Cardiac muscle cell (in vitro differentiated cells and primary cell): ENCODE data around the gene PEX11B. TPM values are rescaled to one million over a fixed set of nuclear protein-coding genes. Genes with fewer than 3 reads are reported as not detected.

Experiments
- DNase-seq, 2 donors: peaks; one replicate each; pipeline versions ENCODE4 v3.0.0 to v3.0.0-alpha.2; 2010 to 2017; ENCODE audit warnings: low read depth in 1 of 2, low spot score in 1 of 2
- H3K27ac ChIP-seq: fragments of 200-600 bp; sonication (generic); 2 replicates; pipeline ENCODE4 v1.5.1; 2016
- H3K27me3 ChIP-seq: fragments of 200-600 bp; sonication (generic); 2 replicates; pipeline ENCODE4 v1.6.0; 2016; ENCODE audit warnings: control low read depth
- H3K36me3 ChIP-seq: fragments of 200-600 bp; sonication (generic); 2 replicates; pipeline ENCODE4 v1.5.1; 2016; ENCODE audit warnings: control low read depth
- H3K4me1 ChIP-seq: fragments of 200-600 bp; sonication (generic); 2 replicates; pipeline ENCODE4 v1.8.1; 2017; ENCODE audit warnings: low read depth, mild to moderate bottlenecking, mixed run types
- H3K4me3 ChIP-seq: fragments of 200-600 bp; sonication (generic); 2 replicates; pipeline ENCODE4 v1.5.1; 2016; ENCODE audit warnings: mild to moderate bottlenecking
- H3K9me3 ChIP-seq: fragments of 200-600 bp; sonication (generic); 2 replicates; pipeline ENCODE4 v1.5.1; 2017; ENCODE audit warnings: low read depth, mild to moderate bottlenecking, control low read depth
- polyA plus RNA-seq: library from polyadenylated mRNA; unstranded; fragments of >200 nt; fragmentation: Nextera tagmentation; extraction: Ambion mirVana; gene quantifications from 2 replicates; pipeline ENCODE4 v1.2.1, GENCODE V29; 2016
- total RNA-seq: library from RNA; depleted of rRNA; stranded (reverse); fragments of >200 nt; gene quantifications from 2 replicates; pipeline ENCODE4 v1.2.3, GENCODE V29; 2016
- TF ChIP-seq, protein P1 (sequence below): IDR thresholded peaks from 2 replicates; pipeline ENCODE4 v1.5.1; 2012; ENCODE audit warnings: low read depth, mild to moderate bottlenecking, low read length

Gene PEX11B
- total and polyA plus RNA-seq, 2 experiments from 2014 or later = 28.2 to 42.3 TPM

GRCh38 chr1:145897969-145898368 is 20.5 kb downstream of the PEX11B start:
- H3K27me3 ChIP-seq = no peaks in the 10 kb centered on the region
- TF ChIP-seq, protein P1, sequence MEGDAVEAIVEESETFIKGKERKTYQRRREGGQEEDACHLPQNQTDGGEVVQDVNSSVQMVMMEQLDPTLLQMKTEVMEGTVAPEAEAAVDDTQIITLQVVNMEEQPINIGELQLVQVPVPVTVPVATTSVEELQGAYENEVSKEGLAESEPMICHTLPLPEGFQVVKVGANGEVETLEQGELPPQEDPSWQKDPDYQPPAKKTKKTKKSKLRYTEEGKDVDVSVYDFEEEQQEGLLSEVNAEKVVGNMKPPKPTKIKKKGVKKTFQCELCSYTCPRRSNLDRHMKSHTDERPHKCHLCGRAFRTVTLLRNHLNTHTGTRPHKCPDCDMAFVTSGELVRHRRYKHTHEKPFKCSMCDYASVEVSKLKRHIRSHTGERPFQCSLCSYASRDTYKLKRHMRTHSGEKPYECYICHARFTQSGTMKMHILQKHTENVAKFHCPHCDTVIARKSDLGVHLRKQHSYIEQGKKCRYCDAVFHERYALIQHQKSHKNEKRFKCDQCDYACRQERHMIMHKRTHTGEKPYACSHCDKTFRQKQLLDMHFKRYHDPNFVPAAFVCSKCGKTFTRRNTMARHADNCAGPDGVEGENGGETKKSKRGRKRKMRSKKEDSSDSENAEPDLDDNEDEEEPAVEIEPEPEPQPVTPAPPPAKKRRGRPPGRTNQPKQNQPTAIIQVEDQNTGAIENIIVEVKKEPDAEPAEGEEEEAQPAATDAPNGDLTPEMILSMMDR = no peak

GRCh38 chr1:145895471-145895870 is 23.0 kb downstream of the PEX11B start:
- Histone ChIP-seq H3K27ac (no peak overlapping the region), H3K4me3 (no peak overlapping the region), H3K9me3 (no peaks in the 10 kb centered on the region), H3K4me1 (peaks cover 18% of the 10 kb centered on the region), H3K27me3 (no peaks in the 10 kb centered on the region), H3K36me3 (no peaks in the 10 kb centered on the region)
- TF ChIP-seq, protein P1 = no peak
- DNase-seq = no peak

More at GRCh38 chr1:145897969-145898368, 20.5 kb downstream of the PEX11B start:
- DNase-seq = no peak
- peaks cover 4% of the 10 kb centered on the region for H3K4me1 ChIP-seq
- no peaks in the 10 kb centered on the region for H3K36me3 ChIP-seq
- H3K4me3 ChIP-seq = no peak overlapping the region
- H3K9me3 ChIP-seq = no peaks in the 10 kb centered on the region
- no peak overlapping the region for H3K27ac ChIP-seq

GRCh38 chr1:145893306-145894055 is 25.0 kb downstream of the PEX11B start:
- no peaks in the 10 kb centered on the region for H3K36me3 ChIP-seq

GRCh38 chr1:145892486-145893087 is 25.9 kb downstream of the PEX11B start:
- Histone ChIP-seq H3K4me3 (peak overlapping the region; percentile 0), H3K36me3 (no peaks in the 10 kb centered on the region), H3K27me3 (no peaks in the 10 kb centered on the region), H3K9me3 (no peaks in the 10 kb centered on the region), H3K27ac (peak overlapping the region; percentile 83), H3K4me1 (peaks cover 18% of the 10 kb centered on the region)
- TF ChIP-seq, protein P1 = no peak
- peak; percentile 27 to 84 for DNase-seq

More at GRCh38 chr1:145893306-145894055, 25.0 kb downstream of the PEX11B start:
- Histone ChIP-seq H3K27me3 (no peaks in the 10 kb centered on the region), H3K9me3 (no peaks in the 10 kb centered on the region), H3K27ac (no peak overlapping the region), H3K4me3 (no peak overlapping the region), H3K4me1 (peaks cover 18% of the 10 kb centered on the region)
- TF ChIP-seq, protein P1 = no peak
- no peak for DNase-seq

GRCh38 chr1:145891587-145892485 is 26.7 kb downstream of the PEX11B start:
- peak; percentile 98 to 100 for DNase-seq
- Histone ChIP-seq H3K9me3 (no peaks in the 10 kb centered on the region), H3K4me1 (peaks cover 18% of the 10 kb centered on the region), H3K36me3 (no peaks in the 10 kb centered on the region), H3K27me3 (no peaks in the 10 kb centered on the region), H3K4me3 (peak overlapping the region; percentile 0), H3K27ac (peak overlapping the region; percentile 83)
- TF ChIP-seq, protein P1 = peak; percentile 98
